ENCODE data around the gene AP5B1.

Gene AP5B1

GRCh38 chr11:65791719-65792213 lies 11.0 kb upstream of the AP5B1 start:
- TF ChIP-seq CTCF (IDR thresholded peaks at IDR 0.05; ENCODE audit: control extremely low read depth, extremely low read depth, low read depth, missing control alignments), result no peak
- DNase-seq (ENCODE audit: extremely low spot score), result peak; percentile 82
- ChIA-PET CTCF (interaction anchor here (1.2 to 7.9 kb wide), 6 partner anchors 11 to 69 kb away, joined by 3 to 80 read pairs (median 8); partner anchors contain the start of gene AP5B1), POLR2A (interaction anchor here (1.0 kb wide), 1 partner anchor 71 kb away, joined by 3 read pairs; the partner anchor contains the start of gene RNASEH2C)

- ChIA-PET CTCF (interaction anchor here (1.1 to 7.9 kb wide), 9 partner anchors 11 to 68 kb away, joined by 3 to 80 read pairs (median 5); partner anchors contain the start of gene AP5B1), POLR2A (interaction anchor here (1.0 kb wide), 1 partner anchor 71 kb away, joined by 3 read pairs; the partner anchor contains the start of gene RNASEH2C)
- TF ChIP-seq CTCF (IDR thresholded peaks at IDR 0.05; ENCODE audit: control extremely low read depth, extremely low read depth, low read depth, missing control alignments), result no peak
- no peak for DNase-seq (ENCODE audit: extremely low spot score)
Measured at GRCh38 chr11:65790902-65791650, 10.3 kb upstream of the AP5B1 start.

- POLR2A ChIA-PET, result no interaction called here
- no peak for DNase-seq (ENCODE audit: extremely low spot score)
- TF ChIP-seq CTCF (IDR thresholded peaks at IDR 0.05; ENCODE audit: control extremely low read depth, extremely low read depth, low read depth, missing control alignments), result no peak
- CTCF ChIA-PET, result interaction anchor here (1.0 to 7.9 kb wide), 7 partner anchors 8 to 67 kb away, joined by 3 to 80 read pairs (median 3); partner anchors contain the start of gene AP5B1
Measured at GRCh38 chr11:65790104-65790901, 9.5 kb upstream of the AP5B1 start.

GRCh38 chr11:65789230-65790103 lies 8.7 kb upstream of the AP5B1 start:
- no peak for DNase-seq (ENCODE audit: extremely low spot score)
- TF ChIP-seq CTCF (IDR thresholded peaks at IDR 0.05; ENCODE audit: control extremely low read depth, extremely low read depth, low read depth, missing control alignments), result no peak
- ChIA-PET CTCF (interaction anchor here (1.0 to 7.9 kb wide), 8 partner anchors 8 to 45 kb away, joined by 3 to 80 read pairs (median 4); partner anchors contain the start of gene AP5B1), POLR2A (no interaction called here)

- ChIA-PET POLR2A (no interaction called here), CTCF (interaction anchor here (1.0 to 7.9 kb wide), 5 partner anchors 9 to 29 kb away, joined by 3 to 80 read pairs (median 5); partner anchors contain the start of gene AP5B1)
- TF ChIP-seq CTCF (IDR thresholded peaks at IDR 0.05; ENCODE audit: control extremely low read depth, extremely low read depth, low read depth, missing control alignments), result no peak
- DNase-seq (ENCODE audit: extremely low spot score), result no peak
Measured at GRCh38 chr11:65788821-65789220, 8.0 kb upstream of the AP5B1 start.

All from GM10248 (cell line).